Kidney capillary endothelial cell (primary cell): Measurements from ENCODE around the gene AP4M1.
A peak's percentile ranks its signal among the peaks of the same experiment; 100 is the strongest.

ENCODE experiments used
- DNase-seq: peaks from one replicate; pipeline ENCODE4 v3.0.0-alpha.2; 2018; ENCODE audit warnings: low spot score

The AP4M1 gene, protein sequence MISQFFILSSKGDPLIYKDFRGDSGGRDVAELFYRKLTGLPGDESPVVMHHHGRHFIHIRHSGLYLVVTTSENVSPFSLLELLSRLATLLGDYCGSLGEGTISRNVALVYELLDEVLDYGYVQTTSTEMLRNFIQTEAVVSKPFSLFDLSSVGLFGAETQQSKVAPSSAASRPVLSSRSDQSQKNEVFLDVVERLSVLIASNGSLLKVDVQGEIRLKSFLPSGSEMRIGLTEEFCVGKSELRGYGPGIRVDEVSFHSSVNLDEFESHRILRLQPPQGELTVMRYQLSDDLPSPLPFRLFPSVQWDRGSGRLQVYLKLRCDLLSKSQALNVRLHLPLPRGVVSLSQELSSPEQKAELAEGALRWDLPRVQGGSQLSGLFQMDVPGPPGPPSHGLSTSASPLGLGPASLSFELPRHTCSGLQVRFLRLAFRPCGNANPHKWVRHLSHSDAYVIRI

DNA sequence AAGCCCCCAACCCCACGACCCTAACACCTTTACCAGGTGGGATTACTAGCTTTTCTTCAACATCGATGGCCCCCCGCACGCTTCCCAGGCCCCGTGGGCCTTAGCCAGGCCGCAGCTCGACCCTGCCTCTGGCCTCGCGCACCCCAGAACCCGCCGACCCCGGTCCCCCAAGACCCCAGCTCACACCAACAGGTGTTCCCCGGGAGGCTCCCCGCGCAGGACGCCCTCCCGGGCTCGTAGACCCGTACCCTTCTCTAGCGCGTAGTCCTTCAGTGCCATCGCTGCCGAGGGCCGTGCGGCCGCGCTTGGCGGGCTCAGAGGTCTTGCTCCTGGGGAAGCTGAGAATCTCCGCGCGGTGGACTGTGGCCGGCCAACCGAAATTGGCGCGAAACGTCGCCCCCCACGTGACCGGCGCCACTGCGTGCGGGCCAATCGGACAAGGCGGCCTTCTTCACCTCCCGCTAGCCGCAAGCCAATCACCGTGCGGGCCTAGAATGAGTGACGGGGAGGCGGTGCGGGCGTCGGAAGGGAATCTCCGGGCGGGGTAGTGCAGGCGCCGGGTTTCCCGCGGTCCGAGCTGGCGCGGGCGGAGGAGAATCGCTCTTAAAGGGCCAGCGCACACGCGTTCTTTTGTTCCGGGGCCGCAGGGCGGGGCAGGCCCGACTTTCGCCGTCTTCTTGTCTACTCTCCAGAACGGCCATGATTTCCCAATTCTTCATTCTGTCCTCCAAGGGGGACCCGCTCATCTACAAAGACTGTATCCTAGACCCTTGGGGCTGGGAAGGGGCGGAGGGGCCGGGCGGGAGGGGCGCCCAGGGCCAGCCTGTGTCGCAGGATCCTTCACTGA, at the start of gene AP4M1, which contains the start of gene MCM7:
Gene AP4M1 (plus strand): TSS at position 628 of the 847 bp plus-strand sequence. CDS start 72 bp downstream, at position 700.
Gene MCM7 (minus strand): TSS at position 382 of the 847 bp plus-strand sequence. CDS start 103 bp downstream, at position 279.
- peak; percentile 97 for DNase-seq

DNA sequence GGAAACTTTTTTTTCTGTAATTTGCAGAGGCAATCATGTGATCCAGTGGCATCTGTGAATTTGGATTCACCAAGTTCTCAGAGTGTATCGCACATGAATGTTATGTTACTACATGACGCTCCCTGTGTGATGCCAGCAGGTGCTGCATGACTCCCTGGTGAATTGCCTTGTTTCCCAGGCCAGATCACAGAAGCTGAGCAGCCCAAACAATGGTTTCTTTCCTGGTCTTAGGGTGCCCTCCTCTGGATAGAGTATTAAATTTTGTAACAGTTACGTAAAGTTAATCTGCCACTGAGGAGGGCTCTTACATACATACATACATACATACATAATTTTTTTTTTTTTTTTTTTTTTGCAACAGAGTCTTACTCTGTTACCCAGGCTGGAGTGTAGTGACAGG, 48.2 kb upstream of the AP4M1 start:
- DNase-seq = peak; percentile 58

DNA sequence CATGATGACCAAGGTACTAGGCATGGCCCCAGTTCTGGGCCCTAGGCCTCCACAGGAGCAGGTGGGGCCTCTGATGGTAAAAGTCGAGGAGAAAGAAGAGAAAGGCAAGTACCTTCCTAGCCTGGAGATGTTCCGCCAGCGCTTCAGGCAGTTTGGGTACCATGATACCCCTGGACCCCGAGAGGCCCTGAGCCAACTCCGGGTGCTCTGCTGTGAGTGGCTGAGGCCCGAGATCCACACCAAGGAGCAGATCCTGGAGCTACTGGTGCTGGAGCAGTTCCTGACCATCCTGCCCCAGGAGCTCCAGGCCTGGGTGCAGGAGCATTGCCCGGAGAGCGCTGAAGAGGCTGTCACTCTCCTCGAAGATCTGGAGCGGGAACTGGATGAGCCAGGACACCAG, 44.4 kb upstream of the AP4M1 start:
- no peak for DNase-seq

DNA sequence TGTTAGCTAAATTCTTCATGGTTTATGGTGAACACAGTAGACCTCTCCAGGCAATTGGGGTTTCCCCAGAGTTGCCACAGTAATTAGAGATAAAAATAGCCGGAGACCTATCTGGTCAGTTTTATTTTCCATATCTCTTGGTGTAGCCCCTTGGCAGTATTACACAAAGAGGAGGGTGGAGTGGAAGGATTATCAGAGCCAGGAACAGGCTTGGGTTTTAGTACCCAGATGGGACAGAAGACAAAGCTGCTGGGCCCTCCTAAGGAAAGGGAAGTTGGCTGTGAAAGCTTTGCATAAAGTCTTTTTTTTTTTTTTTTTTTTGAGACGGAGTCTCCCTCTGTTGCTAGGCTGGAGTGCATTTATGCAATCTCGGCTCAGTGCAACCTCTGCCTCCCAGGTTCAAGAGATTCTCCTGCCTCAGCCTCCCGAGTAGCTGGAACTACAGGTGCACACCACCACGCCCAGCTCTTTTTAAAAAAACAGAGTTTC, 42.1 kb upstream of the AP4M1 start:
- no peak for DNase-seq

DNA sequence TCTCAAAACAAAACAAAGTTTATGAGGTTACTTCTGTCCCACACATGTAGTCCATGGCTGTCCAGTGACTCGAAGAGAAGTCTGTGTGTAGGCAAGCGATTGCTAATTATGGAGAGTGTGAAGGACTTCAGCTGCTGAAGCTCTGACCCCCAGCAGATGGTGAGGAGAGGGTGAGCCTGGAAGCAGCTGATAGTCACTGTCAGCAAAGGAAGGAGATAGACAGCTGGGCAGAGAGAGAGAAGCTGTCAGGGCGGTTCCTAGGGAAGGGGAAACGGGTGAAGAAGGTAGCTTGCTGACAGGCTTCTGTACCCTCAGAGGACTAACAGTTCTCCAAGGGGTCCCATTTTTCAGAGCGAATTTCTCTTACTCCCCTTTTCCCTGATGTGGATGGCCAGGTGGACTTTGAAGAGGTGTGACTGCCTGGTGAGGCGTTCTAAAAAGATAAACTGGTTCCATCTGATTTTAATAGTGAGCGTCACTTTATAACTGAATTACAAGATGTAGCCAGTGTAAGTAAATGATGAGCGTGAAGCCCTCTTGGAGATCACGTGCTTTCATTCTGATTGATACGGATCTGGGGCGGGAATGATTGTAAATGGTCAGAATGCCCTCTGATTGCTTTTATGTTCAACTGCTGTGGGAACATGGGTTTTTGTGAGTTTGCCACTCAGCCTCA, 39.8 kb upstream of the AP4M1 start:
- no peak for DNase-seq

DNA sequence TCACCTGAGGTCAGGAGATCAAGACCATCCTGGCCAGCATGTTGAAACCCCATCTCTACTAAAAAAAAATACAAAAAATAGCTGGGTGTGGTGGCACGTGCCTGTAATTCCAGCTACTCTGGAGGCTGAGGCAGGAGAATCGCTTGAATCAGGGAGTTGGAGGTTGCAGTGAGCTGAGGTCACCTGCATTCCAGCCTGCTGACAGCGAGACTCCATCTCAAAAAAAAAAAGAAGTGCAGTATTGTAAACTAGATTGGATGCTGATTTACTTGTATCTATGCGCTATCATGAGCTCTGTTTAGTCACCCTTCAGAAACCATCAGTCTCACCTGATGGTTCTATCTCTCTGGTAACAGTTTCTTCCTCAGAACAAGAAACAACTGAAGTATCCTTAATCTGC, 38.1 kb upstream of the AP4M1 start:
- DNase-seq = no peak

DNA sequence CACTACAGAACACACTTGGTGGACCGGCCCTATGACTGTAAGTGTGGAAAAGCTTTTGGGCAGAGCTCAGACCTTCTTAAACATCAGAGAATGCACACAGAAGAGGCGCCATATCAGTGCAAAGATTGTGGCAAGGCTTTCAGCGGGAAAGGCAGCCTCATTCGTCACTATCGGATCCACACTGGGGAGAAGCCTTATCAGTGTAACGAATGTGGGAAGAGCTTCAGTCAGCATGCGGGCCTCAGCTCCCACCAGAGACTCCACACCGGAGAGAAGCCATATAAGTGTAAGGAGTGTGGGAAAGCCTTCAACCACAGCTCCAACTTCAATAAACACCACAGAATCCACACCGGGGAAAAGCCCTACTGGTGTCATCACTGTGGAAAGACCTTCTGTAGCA, 37.3 kb upstream of the AP4M1 start:
- no peak for DNase-seq

DNA sequence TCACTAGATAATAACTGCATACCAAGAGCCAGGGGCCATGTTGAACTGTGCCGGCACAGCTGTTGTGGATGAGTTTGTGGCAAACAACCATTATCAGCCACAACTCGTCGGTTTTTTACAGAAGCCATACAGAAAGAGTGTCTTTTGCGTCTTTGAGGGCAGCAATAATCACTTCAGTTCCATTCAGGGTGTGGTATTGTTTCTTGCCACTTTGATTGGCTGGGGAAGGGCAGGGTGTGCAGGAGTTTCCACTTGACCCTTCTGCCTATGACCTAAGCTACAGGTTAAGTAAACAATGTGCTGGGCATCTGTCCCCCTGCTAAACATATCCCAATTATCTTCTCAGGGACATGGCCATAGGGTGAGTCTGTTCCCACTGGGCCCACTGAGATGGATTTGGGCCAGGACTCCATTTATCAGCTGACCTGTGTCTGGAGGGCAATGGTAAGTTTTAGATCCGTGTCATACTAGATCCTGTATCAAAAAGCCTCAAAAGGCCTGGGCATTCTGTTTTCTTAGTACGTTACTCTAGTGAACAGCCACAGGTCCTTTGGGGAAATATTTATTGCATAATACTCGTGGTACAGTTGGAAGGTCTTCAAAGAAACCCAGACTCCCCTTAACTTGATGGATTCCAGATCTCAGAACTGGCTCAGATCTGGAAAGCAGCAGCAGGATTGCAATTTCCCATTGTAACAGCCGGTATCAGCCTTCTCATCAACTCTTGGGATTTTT, 35.8 kb upstream of the AP4M1 start:
- no peak for DNase-seq

DNA sequence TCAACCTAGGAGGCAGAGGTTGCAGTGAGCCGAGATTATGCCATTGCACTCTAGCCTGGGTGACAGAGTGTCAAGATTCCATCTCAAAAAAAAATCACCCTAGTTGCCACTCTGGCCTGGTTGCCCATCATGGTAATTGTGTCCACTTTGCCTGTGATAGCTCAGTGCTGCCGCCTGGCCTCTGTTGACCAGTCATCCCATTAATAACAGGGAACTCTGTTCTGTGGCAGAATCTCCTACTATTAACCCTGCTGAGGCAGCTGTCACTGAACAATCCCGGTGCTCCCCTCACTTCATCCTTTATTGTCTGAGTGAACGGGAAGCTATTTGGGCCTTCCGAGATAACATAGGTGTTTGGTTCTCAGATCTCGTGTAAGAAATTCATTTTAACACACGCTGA, 34.5 kb upstream of the AP4M1 start:
- DNase-seq = no peak

DNA sequence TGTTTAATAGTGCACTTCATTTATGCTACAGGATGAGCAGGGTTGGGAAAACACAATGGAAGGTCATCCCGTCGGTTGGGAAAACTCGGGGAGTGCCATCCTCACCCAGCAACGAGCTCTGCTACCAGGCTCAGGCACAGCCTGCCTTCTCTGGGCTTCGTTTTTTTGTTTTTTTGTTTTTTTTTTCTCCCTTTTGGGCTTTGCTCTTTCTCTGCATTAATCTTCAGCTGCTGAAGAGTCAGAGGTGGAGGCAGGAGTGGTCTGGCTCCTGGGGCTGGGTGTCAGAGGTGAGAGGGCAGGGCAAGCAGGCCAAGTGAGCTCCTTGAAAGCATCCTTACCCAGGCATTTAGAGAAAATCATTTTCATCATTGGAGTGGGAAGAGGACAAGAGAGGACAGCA, 31.5 kb upstream of the AP4M1 start:
- no peak for DNase-seq

DNA sequence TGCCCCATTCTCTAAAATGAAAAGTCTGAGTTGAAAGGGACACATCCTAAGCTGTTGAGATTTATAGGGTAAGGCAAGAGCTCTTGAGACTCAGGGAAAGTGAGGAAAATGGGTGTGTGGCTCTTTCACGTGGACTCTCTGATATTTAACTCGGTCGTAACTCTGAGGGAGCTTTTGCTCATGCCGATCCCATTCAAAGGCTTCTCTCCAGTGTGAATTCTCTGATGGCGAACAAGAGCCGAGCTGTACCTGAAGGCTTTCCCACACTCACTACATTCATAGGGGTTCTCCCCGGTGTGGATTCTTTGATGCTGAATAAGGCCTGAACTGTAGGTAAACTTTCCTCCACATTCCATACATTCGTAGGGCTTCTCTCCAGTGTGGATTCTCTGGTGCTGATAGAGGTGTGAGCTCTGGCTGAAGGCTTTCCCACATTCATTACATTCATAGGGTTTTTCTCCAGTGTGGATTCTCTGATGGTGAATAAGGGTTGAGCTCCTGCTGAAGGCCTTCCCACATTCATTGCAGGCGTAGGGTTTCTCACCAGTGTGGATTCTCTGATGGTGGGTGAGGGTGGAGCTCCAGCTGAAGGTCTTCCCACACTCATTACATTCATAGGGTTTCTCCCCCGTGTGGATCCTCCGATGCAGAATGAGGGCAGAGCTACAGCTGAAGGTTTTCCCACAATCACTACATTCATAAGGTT, 30.3 kb upstream of the AP4M1 start:
- no peak for DNase-seq

DNA sequence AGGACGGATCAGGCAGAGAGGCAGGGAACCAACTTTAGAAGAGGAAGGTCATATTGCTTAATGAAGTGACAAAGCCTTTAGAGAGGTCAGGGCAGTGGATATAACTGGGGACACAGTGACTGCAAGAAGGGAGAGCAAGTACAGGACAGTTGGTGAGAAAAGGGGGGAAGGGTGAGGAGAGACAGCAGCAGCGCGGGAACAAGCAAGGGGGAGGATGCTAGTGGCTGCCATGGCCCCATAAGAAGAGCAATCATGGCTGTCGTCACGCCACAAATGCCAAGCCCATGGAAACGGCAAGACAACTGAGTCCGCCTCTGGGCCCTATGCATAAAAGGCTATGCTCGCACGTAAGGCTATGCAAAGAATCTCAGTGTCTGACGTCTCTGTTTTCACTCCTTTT, 29.0 kb upstream of the AP4M1 start:
- no peak for DNase-seq

DNA sequence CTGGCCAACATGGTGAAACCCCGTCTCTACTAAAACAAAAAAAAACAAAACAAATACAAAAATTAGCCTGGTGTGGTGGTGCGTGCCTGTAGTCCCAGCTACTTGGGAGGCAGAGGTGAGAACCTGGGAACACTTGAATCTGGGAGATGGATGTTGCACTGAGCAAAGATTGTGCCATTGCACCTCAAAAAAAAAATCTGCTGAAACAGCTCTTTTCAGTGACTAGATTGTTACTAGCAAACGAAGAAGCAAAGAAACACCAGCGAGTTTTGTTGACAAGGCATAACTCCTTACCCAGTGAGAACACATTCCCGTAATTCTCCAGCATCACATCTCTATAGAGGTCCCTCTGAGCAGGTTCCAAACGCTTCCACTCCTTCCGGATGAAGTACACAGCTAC, 26.6 kb upstream of the AP4M1 start:
- DNase-seq = no peak

DNA sequence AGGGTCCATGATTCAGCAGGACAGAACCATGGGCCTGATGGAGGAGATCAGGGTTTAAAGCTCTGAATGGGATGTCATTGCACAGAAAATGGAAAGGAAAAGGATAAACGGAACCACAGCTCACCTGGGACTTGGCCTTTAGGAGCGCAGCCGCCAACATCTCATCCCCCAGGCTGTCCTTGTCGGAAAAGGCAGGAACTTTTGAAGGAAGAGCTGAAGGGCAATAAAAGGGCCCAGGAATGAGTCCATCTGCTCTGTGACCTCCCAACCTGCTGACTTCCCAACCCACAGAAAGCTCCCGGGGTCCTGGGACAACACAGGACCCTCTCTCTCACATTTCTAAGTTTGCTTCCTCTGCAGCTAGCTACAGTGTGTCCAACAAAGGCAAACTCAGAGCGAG, 26.0 kb upstream of the AP4M1 start:
- DNase-seq = no peak

DNA sequence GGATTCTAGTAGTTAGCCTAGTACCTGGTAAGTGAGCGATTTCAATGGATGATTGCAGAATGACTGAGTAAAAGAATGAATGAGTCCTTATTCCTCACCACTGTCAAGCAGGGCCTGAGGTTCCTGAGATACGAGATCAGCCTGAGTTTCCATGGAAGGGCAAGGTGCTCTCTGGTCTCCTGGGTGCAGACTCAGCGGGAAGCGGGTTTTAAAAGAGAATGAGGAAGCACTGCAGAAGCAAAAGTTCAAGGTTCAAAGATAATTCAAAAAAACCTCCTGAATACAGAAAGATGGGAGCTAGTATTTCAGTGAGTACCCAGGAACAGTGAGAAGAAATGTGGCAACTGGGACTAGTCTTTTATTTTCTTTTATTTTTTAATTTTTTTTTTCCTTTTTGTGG, 24.2 kb upstream of the AP4M1 start:
- DNase-seq = no peak

DNA sequence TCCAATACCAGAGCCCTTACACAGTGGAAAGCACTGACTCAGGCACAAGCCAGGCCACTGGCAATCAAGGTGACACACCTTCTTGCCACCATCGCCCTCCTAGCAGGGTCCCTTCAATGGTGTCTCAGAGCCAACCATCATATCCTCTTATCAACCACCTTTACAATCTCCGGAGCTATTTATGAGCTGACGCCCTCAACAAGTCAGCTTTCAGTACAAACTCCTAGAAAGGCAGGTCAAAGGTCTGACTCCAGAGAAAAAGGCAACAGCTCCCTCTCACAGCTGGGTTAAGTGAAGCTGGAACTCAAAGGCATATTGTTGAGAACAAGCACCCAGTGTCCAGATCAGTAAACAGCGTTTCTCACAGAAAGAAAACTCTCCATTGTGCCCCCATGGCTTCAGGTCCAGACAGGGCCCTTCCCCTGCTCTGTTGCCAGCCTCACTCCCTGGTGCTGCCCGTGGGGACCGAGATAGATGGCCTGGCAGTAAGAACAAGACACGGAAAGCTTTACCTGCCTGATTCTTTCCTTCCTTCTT, 22.4 kb upstream of the AP4M1 start:
- no peak for DNase-seq

DNA sequence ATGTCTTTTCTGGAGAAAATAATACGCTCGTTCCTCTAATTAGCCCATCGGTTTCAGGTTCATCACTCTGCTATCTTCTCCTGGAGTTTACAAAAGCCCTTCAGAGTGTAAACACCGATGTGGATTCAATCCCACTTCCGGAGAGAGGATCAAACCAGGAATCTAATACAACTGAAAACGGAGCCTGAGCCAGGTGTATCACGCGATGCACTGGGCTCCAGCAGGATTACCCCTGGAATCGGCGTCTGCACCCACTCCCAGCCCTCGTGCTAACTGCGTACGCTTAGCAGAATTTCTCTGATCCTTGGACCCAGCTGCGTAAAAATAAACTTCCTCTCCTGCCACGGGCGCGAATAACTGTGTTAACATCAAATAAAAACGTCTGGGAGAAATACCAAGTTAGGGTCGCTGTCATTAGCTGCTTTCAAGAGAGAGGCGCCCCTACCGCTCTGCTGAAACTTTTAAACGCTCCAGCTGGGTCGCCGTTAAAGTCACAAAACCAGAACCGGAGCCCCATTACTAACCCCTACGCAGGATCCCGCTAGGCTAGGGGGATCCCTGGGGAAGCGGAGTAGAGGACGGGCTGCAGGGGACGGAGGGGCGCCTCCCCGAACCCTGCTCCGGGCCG, 20.4 kb upstream of the AP4M1 start:
- no peak for DNase-seq

DNA sequence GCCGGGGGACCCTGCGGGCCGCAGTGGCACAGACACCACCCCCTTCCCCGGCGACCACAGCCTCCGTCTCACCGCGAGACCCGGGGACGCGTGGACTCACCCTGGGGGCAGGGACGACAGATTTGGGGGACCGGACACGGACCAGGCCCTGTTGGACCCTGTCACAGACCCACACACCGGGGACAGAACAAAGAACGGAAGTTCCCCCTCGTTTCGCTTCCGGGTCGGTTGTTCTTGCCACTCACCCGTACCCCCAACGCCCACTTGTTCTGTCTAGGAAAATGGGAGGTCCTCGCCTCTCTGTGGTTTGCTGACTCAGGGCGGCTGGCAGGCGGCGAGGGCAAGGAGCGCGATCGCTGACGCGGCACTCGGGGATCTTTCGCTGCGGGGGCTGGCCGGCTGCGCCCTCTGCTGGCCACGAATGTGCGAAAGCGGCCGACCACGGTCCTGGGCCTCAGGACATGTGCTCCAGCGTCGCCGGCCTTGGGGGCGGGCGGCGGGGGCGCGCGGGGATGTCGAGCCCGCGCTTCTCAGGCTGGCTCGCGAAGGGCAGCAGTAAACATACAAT, 19.8 kb upstream of the AP4M1 start, which contains the start of gene ZNF3:
Gene ZNF3 (minus strand): TSS at position 189 of the 568 bp plus-strand sequence. CDS start 4,366 bp downstream, outside the sequence.
- DNase-seq = peak; percentile 97

DNA sequence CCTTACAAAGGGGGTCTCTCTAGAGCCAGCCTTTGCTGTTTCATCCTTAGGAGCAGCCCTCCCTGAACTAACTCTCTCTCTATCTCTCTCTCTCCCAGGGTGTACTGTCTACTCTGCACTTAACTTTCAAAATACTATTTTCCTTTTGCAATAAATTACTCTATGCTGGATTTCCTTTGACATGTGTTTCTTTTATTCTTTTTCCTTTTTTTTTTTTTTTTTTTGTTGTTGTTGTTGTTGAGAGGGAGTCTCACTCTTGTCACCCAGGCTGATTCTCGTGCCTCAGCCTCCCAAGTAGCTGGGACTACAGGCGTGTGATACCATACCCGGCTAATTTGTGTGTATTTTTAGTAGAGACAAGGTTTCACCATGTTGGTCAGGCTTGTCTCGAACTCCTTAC, 18.5 kb upstream of the AP4M1 start:
- DNase-seq = no peak

DNA sequence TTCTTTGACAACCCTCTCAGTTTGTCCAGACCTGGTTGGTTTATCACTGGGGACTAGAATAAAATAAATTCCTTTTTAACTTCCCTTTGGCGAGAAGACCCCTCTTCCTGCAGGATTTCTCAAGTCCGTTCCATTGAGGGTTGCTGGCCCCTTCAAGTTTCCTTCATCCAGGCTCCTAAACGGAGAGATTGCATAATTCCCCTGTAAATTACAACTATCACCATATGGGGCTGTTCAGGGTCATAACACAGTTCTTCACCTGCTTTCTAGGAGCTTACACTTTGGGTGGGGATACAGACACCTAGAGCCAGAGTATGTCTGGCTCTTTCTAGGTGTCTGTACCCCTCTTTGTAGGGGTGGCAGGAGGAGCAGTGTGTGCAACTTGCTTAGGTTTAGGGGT, 15.9 kb upstream of the AP4M1 start:
- no peak for DNase-seq
